Dedifferentiated amniotic fluid mesenchymal stem cell (primary cell): ENCODE results near the gene ZNF92.
"Not testable (repeated sequence)": the region's sequence is repeated elsewhere in the genome, so short reads cannot be mapped to it uniquely, and the experiment has no call there.

Experiments used
- DNase-seq: peaks from one replicate; pipeline ENCODE4 v3.0.0-alpha.2; 2016; ENCODE audit errors: extremely low spot score

ZNF92 gene

GRCh38 chr7:65373608-65374351, at the start of gene ZNF92:
Gene ZNF92, plus strand, starts transcription at chr7:65373855. Its CDS starts 143 bp downstream, at chr7:65373998.
- DNase-seq, result peak; percentile 97

- DNase-seq, result no peak
Measured at GRCh38 chr7:65325793-65326432, 47.7 kb upstream of the ZNF92 start.

GRCh38 chr7:65338346-65338745, 35.3 kb upstream of the ZNF92 start:
- no peak for DNase-seq

- DNase-seq, result no peak
Measured at GRCh38 chr7:65339257-65339656, 34.4 kb upstream of the ZNF92 start.

GRCh38 chr7:65342723-65343629, 30.7 kb upstream of the ZNF92 start:
- no peak for DNase-seq

- not testable (repeated sequence) for DNase-seq
Measured at GRCh38 chr7:65344541-65344940, 29.1 kb upstream of the ZNF92 start.

GRCh38 chr7:65354263-65354662, 19.4 kb upstream of the ZNF92 start:
- DNase-seq, result no peak

GRCh38 chr7:65369843-65370242, 3.8 kb upstream of the ZNF92 start:
- no peak for DNase-seq

- no peak for DNase-seq
Measured at GRCh38 chr7:65371468-65371867, 2.2 kb upstream of the ZNF92 start.

- DNase-seq, result no peak
Measured at GRCh38 chr7:65379318-65379717, 5.7 kb downstream of the ZNF92 start.

- no peak for DNase-seq
Measured at GRCh38 chr7:65381742-65382141, 8.1 kb downstream of the ZNF92 start.

GRCh38 chr7:65382452-65382851, 8.8 kb downstream of the ZNF92 start:
- DNase-seq, result no peak

GRCh38 chr7:65387891-65388290, 14.2 kb downstream of the ZNF92 start:
- no peak for DNase-seq

GRCh38 chr7:65390588-65390987, 16.9 kb downstream of the ZNF92 start:
- DNase-seq, result no peak

GRCh38 chr7:65397730-65398142, 24.1 kb downstream of the ZNF92 start:
- no peak for DNase-seq

GRCh38 chr7:65398671-65399070, 25.0 kb downstream of the ZNF92 start:
- peak; percentile 24 for DNase-seq

- not testable (repeated sequence) for DNase-seq
Measured at GRCh38 chr7:65399101-65399500, 25.4 kb downstream of the ZNF92 start.

GRCh38 chr7:65404020-65404419, 30.4 kb downstream of the ZNF92 start:
- no peak for DNase-seq

GRCh38 chr7:65406706-65407105, 33.1 kb downstream of the ZNF92 start:
- not testable (repeated sequence) for DNase-seq

- no peak for DNase-seq
Measured at GRCh38 chr7:65409363-65409762, 35.7 kb downstream of the ZNF92 start.

- DNase-seq, result no peak
Measured at GRCh38 chr7:65411249-65411648, 37.6 kb downstream of the ZNF92 start.

GRCh38 chr7:65422670-65423069, 49.0 kb downstream of the ZNF92 start:
- no peak for DNase-seq
